ENCODE data around the gene KRTAP1-5.
"Not testable (repeated sequence)": the region's sequence is repeated elsewhere in the genome, so short reads cannot be mapped to it uniquely, and the experiment has no call there.

DNA sequence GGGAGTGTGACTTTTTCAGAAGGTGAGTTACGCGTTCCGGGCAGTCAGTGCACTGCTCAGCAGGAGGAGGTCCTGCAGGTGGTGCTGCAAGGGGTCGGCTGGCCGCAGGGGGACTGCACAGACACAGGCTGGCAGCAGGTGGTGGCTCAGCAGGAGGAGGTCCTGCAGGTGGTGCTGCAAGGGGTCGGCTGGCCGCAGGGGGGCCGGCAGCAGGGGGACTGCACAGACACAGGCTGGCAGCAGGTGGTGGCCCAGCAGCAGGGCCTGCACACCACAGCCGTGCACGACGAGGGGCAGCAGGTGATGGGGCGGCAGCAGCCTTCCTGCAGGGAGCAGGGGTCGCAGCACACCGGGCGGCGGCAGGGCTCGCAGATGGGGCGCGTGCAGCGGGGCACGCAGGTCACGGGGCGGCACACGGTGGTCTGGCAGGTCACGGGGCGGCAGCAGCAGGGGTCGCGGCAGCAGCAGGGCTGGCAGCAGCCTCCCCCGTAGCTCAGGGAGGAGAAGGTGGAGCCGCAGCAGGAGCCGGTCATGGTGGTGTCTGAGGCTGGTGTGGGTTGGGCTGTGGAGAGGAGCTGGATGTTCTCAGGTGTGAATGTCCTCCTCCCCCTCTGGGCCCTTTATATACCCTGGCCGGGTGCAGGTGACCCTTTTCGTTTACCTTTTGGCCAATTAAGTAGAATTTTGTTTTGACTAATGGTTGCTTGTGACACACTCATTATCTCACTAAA lies 19.9 kb upstream of the KRTAP1-5 start, which contains the start of gene KRTAP2-1:
- TF ChIP-seq POLR2AphosphoS5 (IDR thresholded peaks at IDR 0.05; ENCODE audit: insufficient read depth, low read depth, low read length); POLR2A (IDR thresholded peaks at IDR 0.05; ENCODE audit: low read depth, low read length); FOS (IDR thresholded peaks at IDR 0.05; ENCODE audit: borderline replicate concordance, insufficient read depth, low read length); GATA2 (IDR thresholded peaks at IDR 0.05; ENCODE audit: insufficient read depth, insufficient read length, low read depth, low read length); MYC (IDR thresholded peaks at IDR 0.05; ENCODE audit: low read depth, low read length); EZH2 (IDR thresholded peaks at IDR 0.05; ENCODE audit: borderline replicate concordance, low read depth, low read length, severe bottlenecking): not testable (repeated sequence)
- TF ChIP-seq, protein P1, sequence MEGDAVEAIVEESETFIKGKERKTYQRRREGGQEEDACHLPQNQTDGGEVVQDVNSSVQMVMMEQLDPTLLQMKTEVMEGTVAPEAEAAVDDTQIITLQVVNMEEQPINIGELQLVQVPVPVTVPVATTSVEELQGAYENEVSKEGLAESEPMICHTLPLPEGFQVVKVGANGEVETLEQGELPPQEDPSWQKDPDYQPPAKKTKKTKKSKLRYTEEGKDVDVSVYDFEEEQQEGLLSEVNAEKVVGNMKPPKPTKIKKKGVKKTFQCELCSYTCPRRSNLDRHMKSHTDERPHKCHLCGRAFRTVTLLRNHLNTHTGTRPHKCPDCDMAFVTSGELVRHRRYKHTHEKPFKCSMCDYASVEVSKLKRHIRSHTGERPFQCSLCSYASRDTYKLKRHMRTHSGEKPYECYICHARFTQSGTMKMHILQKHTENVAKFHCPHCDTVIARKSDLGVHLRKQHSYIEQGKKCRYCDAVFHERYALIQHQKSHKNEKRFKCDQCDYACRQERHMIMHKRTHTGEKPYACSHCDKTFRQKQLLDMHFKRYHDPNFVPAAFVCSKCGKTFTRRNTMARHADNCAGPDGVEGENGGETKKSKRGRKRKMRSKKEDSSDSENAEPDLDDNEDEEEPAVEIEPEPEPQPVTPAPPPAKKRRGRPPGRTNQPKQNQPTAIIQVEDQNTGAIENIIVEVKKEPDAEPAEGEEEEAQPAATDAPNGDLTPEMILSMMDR (IDR thresholded peaks at IDR 0.05; ENCODE audit: extremely low read depth in 1 of 2, insufficient read depth in 1 of 2, low read depth in 1 of 2, low read length in 2 of 2): not testable (repeated sequence)
- TF ChIP-seq, protein P2, sequence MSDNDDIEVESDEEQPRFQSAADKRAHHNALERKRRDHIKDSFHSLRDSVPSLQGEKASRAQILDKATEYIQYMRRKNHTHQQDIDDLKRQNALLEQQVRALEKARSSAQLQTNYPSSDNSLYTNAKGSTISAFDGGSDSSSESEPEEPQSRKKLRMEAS (IDR thresholded peaks at IDR 0.05; ENCODE audit: insufficient read depth, insufficient read length): not testable (repeated sequence)

All from endothelial cell of umbilical vein (primary cell).